GM21786 (cell line): ENCODE measurements around the gene ARHGAP15.
"Not testable (repeated sequence)": the region's sequence is repeated elsewhere in the genome, so short reads cannot be mapped to it uniquely, and the experiment has no call there.

Source experiments
- ATAC-seq: cut with Tn5 transposase; IDR thresholded peaks from one replicate; pipeline ENCODE4 v1.9.1; 2021; ENCODE audit not compliant: unreplicated experiment

Gene ARHGAP15

GRCh38 chr2:143128681-143129580, at the start of gene ARHGAP15:
Gene ARHGAP15, plus strand, starts transcription at chr2:143129419.
- peak; percentile 84 for ATAC-seq

- no peak for ATAC-seq
Measured at GRCh38 chr2:143081616-143082015, 47.6 kb upstream of the ARHGAP15 start.

GRCh38 chr2:143083636-143084035, 45.6 kb upstream of the ARHGAP15 start:
- peak; percentile 39 for ATAC-seq

GRCh38 chr2:143084462-143084861, 44.8 kb upstream of the ARHGAP15 start:
- no peak for ATAC-seq

GRCh38 chr2:143085125-143085784, 44.0 kb upstream of the ARHGAP15 start:
- peak; percentile 69 for ATAC-seq

GRCh38 chr2:143087033-143087432, 42.2 kb upstream of the ARHGAP15 start:
- ATAC-seq = no peak

GRCh38 chr2:143088388-143088787, 40.8 kb upstream of the ARHGAP15 start:
- ATAC-seq = no peak

GRCh38 chr2:143089520-143089919, 39.7 kb upstream of the ARHGAP15 start:
- ATAC-seq = not testable (repeated sequence)

GRCh38 chr2:143110758-143111428, 18.3 kb upstream of the ARHGAP15 start:
- peak; percentile 90 for ATAC-seq

GRCh38 chr2:143117225-143117624, 12.0 kb upstream of the ARHGAP15 start:
- ATAC-seq = no peak

- peak; percentile 65 for ATAC-seq
Measured at GRCh38 chr2:143121079-143121478, 8.1 kb upstream of the ARHGAP15 start.

- no peak for ATAC-seq
Measured at GRCh38 chr2:143121957-143122356, 7.3 kb upstream of the ARHGAP15 start.

GRCh38 chr2:143123911-143124310, 5.3 kb upstream of the ARHGAP15 start:
- no peak for ATAC-seq

GRCh38 chr2:143124445-143124844, 4.8 kb upstream of the ARHGAP15 start:
- ATAC-seq = no peak

- ATAC-seq = no peak
Measured at GRCh38 chr2:143125717-143126116, 3.5 kb upstream of the ARHGAP15 start.

GRCh38 chr2:143132355-143132754, 3.1 kb downstream of the ARHGAP15 start:
- ATAC-seq = peak; percentile 25

- no peak for ATAC-seq
Measured at GRCh38 chr2:143133783-143134182, 4.6 kb downstream of the ARHGAP15 start.

GRCh38 chr2:143138292-143138691, 9.1 kb downstream of the ARHGAP15 start:
- ATAC-seq = no peak

- no peak for ATAC-seq
Measured at GRCh38 chr2:143139835-143140393, 10.7 kb downstream of the ARHGAP15 start.

- peak; percentile 80 for ATAC-seq
Measured at GRCh38 chr2:143140864-143141661, 11.8 kb downstream of the ARHGAP15 start.
